HG02852 (cell line): ENCODE results near the gene AFAP1L2.

Experiments used
- ATAC-seq: cut with Tn5 transposase; IDR thresholded peaks from one replicate; pipeline ENCODE4 v1.9.1; 2021; ENCODE audit warnings: mild to moderate bottlenecking, moderate library complexity; ENCODE audit not compliant: unreplicated experiment

The AFAP1L2 gene

DNA sequence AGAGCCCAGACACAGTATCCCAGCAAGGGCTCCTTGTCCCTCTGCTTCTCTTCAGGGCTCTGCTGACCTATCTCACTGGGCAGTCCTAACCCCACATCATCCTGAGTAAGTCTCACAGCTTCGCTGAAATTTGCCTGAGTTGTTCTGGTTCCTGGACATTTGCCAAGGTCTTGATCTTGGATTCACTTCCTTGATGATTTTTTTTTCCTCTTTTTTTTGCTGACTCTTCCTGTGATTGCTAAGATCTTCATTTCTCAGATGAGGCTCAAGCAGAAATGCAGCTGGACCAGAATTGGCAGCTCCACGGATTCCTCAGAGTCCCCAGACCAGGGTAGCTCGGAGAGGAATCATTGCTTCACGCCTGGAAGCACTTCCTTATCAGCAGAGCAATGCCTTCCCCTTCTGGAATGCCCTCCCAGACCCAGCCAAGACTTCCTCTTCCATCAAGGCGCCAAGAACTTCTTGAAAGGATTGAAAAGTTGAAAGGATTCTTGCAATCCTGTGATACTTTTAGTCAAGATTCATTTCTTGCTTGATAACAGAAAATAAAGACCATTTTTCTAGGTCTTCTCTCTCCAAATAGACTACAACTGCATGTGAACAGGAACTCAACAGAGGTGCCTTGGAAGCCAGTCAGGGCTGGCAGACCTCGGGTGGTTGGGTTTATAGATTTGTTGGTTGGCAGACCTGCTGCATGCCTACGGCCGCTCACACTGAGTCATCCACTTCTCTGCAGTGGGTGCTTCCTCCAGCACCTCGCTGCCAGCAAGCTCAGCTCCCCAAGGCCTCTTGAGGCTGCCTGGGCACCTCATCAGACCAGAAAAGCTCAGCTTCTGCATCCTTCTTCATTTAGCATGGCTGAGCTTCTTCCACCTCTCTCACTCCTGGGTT, 8.8 kb upstream of the AFAP1L2 start:
- no peak for ATAC-seq

GRCh38 chr10:114408968-114409444, 4.7 kb upstream of the AFAP1L2 start:
- no peak for ATAC-seq

- ATAC-seq = no peak
Measured at GRCh38 chr10:114408112-114408967, 4.0 kb upstream of the AFAP1L2 start.

DNA sequence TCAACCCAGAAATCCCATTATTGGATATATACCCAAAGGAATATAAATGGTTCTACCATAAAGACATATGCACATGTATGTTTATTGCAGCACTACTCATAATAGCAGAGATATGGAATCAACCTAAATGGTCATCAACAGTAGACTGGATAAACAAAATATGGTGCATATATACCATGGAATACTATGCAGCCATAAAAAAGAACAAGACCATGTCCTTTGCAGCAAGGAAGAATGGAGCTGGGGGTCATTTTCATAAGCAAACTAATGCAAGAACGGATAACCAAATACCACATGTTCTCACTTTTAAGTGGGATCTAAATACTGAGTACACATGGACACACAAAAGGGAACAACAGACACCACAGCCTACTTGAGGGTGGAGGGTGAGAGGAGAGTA, 2.2 kb upstream of the AFAP1L2 start:
- no peak for ATAC-seq

- ATAC-seq = no peak
Measured at GRCh38 chr10:114405011-114405350, 679 bp upstream of the AFAP1L2 start.

DNA sequence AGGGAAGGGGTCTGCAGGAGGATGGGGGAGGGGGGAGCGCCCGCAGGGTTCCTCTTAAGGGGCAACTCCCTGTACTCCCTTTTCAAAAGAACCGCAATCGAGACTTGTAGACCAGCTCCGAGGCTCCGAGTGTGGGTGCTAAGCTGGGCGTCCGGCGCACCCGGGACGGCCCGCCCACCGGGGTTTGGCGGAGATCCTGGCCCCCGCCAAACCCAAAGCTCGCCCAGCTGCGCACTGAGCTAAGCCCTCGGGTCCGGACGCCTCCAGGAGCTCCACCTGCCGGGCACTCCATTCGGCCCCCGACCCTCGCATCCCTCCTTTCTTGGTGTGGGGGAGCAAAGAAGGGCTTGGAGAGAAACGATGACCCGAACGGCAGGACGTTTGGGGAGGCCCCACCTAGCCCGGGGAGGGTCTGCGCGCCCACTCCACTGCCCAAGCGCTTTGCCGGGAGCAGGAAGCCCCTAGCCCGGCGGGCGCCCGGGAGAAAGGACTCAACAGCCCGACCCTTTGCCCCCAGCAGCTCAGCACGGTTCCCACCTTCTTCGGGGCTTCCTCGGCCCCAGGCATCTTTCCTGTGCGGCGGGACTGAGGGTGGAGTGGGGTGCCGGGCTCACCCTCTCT, 651 bp downstream of the AFAP1L2 start:
- ATAC-seq = no peak

DNA sequence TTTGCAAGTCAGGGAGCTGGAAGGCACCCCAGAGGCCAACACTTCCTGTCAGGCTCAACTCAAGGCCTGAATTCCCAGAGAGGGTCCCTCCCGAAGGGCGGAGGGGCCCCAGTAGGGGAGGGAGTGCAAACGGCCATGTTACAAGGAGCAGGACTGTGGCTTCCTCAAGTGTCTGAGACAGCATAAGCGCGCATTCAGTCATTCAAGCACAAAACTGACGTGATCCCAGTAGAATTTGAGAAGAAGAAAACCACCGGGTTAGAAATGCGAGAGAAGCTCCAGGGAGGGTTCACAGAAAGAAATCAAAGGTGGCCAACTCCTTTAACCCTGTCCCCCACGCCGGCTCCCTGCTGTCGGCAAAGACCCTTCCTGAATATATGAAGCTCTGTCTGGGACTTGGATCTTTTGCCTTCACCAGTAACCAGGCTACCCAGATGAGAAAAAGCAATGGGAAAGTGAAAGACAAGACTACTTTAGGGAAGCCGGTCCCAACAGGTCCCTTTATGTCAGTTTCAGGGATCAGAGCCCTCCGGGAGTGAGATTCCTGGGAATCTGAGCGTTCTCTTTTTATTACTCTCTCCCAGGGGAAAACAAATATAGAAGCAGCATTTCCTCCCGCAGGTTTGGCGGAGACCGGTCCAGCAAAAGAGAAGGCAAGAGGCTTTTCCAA, 1.3 kb downstream of the AFAP1L2 start:
- ATAC-seq = no peak

DNA sequence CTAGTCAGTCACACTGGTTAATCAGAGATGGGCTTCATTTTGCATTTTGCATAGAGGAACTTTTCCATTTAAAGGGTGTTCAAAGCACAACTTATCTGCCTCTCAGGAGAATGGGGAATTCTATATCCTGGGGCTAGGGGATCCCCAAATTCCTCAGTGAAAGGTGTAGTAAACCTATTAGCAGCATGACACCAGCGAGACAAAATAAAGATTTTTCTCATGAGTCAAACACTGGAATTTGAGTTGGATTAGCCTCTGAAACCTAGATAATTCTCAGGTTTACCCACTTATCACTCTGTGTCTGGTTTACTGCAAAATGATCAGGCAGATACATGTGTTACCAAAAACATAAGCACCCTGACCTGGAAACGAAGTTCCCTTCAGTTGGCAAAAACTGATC, 2.1 kb downstream of the AFAP1L2 start:
- no peak for ATAC-seq

DNA sequence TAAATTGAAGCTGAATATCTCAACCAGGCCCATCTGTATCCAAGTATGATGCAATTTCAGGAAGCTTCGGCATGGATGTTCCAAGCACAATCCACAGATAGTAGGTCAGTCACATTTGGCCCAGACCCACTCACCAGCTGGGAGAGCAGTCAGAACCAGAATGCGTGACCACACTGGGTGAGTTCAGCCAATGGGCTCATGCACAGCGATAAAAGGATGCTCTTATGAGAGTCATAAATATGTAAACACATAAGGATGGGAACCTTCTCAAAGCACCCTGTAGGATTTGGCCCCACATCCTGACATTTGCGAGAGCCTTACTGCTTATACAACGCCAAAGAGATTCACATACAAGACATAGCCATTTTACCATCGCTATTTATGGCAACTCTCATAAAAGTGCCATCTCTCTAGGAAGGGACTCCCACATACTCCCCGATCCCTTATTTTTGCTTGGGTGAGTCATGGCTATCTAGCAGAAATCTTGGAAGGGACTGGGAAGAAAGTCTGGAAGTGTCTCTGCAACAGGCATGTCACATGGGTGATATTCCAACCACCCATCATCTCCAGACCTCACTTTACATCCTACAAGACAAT, 3.0 kb downstream of the AFAP1L2 start:
- ATAC-seq = no peak

GRCh38 chr10:114400091-114400490, 4.2 kb downstream of the AFAP1L2 start:
- no peak for ATAC-seq

DNA sequence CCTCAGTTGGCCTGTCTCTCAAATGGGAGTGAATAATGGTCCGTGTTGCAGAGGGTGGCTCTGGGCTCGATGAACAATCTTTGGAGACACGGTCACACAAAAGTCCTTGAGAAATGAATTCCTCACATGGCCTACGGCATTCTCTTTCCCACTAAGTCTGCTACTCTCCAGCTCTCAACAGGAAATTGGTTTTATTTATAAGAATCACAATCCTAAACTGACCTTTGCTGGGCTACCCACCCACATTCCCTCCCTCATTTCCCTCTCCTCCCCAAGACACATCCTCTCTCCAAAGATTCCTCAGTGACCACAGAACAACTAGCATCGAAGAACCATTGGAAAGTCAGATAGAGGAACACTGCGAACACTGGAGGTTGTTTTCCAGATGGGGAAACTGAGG, 4.7 kb downstream of the AFAP1L2 start:
- ATAC-seq = no peak

DNA sequence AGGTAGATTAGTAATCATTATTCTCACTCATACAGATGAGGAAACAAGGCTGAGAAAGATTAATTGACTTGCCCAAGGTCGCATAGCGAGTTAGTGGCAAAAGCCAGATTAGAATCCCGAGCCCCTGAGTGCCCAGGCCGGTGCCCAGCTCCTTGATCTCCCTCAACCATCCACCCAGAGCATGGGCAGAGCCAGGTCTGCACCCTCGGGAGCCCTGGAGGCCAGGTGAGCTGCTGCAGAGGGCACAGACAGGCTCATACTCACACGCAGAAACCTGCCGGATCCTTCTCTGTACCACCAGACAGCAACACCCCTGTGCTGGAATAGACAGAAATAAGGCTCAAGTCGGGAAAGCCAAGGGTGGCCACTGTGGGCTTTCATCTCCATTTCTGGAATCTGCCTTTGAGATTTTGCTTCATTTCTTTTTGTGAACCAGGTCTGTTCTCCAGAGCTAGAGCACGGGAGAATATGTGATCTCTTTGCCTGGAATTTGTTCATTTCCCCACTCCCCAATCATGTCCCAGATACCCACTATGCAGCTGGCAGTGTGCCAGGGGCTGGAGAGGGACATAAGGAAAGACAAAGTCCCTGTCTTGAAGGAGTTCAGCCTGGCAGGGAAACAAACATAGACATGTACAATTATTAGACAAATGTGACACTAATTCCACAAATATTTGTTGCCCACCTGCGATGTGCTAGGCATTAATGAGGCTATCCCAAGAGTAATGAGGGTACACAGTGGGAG, 5.5 kb downstream of the AFAP1L2 start:
- no peak for ATAC-seq

GRCh38 chr10:114397651-114398145, 6.6 kb downstream of the AFAP1L2 start:
- no peak for ATAC-seq

DNA sequence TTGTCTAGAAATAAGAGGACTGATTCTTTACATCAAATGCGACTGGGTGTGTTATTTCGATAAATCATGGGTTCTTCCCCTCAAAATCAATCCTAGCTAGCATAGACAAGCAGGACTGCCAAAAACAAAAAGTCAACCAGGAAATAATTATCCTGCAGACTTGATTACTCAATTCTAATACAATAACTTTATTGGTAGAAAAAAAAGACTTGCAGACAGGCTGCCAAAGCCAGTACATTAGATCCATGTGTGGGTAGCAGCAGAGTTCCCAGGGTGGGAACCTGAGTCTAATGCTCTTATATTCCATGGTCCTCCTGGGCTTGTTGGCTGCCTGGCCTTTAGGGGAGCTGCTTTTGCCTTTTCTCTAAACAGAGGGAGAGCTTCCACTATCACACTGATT, 7.8 kb downstream of the AFAP1L2 start:
- ATAC-seq = no peak

DNA sequence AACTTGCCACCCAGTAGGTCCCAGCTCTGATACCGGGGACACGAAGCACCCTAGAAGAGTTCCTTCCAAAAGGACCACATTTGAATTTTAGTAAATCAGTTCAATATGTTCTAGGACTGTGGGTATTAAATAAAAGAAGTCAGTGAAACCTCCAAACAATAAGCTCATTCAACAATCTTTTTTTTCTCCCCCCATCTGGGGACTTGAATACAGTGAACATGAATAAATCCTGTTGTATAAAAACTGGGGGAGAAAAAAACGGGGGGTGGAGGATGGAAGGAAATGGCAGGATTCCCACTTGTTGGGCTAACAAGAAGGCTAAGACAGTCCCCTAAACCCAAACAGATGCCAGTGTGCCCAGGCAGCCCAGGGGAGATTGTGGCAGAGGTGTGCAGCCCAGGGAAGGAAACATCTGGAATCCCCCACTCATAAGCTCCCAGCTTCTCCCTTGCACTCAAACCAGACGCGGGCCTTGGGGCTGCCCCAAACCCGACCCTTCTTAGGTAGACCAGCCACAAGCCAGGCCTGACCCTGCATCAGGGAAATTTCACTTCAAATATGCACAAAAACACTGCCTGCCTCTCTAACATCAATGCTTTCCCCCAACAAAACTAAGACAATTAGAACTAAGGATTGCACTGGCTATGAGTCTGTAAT, 8.8 kb downstream of the AFAP1L2 start:
- ATAC-seq = no peak

GRCh38 chr10:114394531-114394930, 9.8 kb downstream of the AFAP1L2 start:
- no peak for ATAC-seq

- no peak for ATAC-seq
Measured at GRCh38 chr10:114393886-114394285, 10.4 kb downstream of the AFAP1L2 start.

- ATAC-seq = no peak
Measured at GRCh38 chr10:114393482-114393881, 10.8 kb downstream of the AFAP1L2 start.
